Ascending aorta (tissue), 2 donors: Measurements from ENCODE around the gene GALNT13. TPM values are rescaled to one million over a fixed set of nuclear protein-coding genes. Genes with fewer than 3 reads are reported as not detected.

Experiments
- DNase-seq, 2 donors: peaks; one replicate each; pipeline ENCODE4 v3.0.0-alpha.2; 2019; ENCODE audit warnings: low spot score in 2 of 2
- H3K27ac ChIP-seq, 2 donors: fragments of 200-600 bp; sonication (generic); one replicate each; pipeline ENCODE4 v1.5.1; 2016 to 2017; ENCODE audit warnings: mild to moderate bottlenecking in 1 of 2
- H3K27me3 ChIP-seq: fragments of 200-600 bp; sonication (generic); one replicate; pipeline ENCODE4 v1.5.1; 2017
- H3K36me3 ChIP-seq, 2 donors: fragments of 200-600 bp; sonication (generic); one replicate each; pipeline ENCODE4 v1.5.1; 2016
- H3K4me1 ChIP-seq, 2 donors: fragments of 200-600 bp; sonication (generic); one replicate each; pipeline ENCODE4 v1.5.1; 2016 to 2017; ENCODE audit warnings: mild to moderate bottlenecking in 1 of 2
- H3K4me3 ChIP-seq, 2 donors: fragments of 200-600 bp; sonication (generic); one replicate each; pipeline ENCODE4 v1.5.1; 2016 to 2017; ENCODE audit warnings: mild to moderate bottlenecking in 1 of 2
- H3K9me3 ChIP-seq, 2 donors: fragments of 200-600 bp; sonication (generic); one replicate each; pipeline ENCODE4 v1.5.1; 2016
- CTCF ChIP-seq, 3 experiments: fragments of 200-600 bp in 2 of 3; fragments of 450-650 bp in 1 of 3; sonication (generic) in 2 of 3; IDR thresholded peaks; one replicate each; pipeline ENCODE4 v1.5.1; 2016 to 2019; ENCODE audit warnings: antibody characterized with exemption in 3 of 3, mild to moderate bottlenecking in 1 of 3, moderate library complexity in 1 of 3
- intact Hi-C: fragments of 100-400 bp; cut with DNase I; formaldehyde crosslinking; loops from one replicate; pipeline ENCODE4 v1.15.1; 2023
- total RNA-seq: library from RNA; depleted of rRNA; stranded (reverse); fragments of >200 nt; gene quantifications from one replicate; pipeline ENCODE4 v1.1.0, GENCODE V29; 2016

Gene GALNT13
- total RNA-seq, 1 donor from 2014 or later = not detected

- no peaks in the 10 kb centered on the region for H3K27me3 ChIP-seq
- no peak overlapping the region for H3K27ac ChIP-seq
- no peak overlapping the region for H3K4me3 ChIP-seq
- H3K9me3 ChIP-seq = no peaks in the 10 kb centered on the region
- no peak for TF ChIP-seq CTCF (IDR thresholded peaks at IDR 0.05)
- H3K4me1 ChIP-seq = no peaks in the 10 kb centered on the region
- no peak for DNase-seq
- H3K36me3 ChIP-seq = no peaks in the 10 kb centered on the region
- intact Hi-C loops = no loop called here
Measured at GRCh38 chr2:154381931-154382794, 510.4 kb downstream of the GALNT13 start.

- no peak for TF ChIP-seq CTCF (IDR thresholded peaks at IDR 0.05)
- intact Hi-C loops = no loop called here
- DNase-seq = no peak
- no peaks in the 10 kb centered on the region for H3K9me3 ChIP-seq
- no peak overlapping the region for H3K27ac ChIP-seq
- H3K36me3 ChIP-seq = no peaks in the 10 kb centered on the region
- H3K27me3 ChIP-seq = no peaks in the 10 kb centered on the region
- H3K4me1 ChIP-seq = no peaks in the 10 kb centered on the region
- H3K4me3 ChIP-seq = no peak overlapping the region
Measured at GRCh38 chr2:154386186-154386585, 514.5 kb downstream of the GALNT13 start.

- Histone ChIP-seq H3K9me3 (no peaks in the 10 kb centered on the region), H3K4me3 (no peak overlapping the region), H3K4me1 (no peaks in the 10 kb centered on the region), H3K27ac (no peak overlapping the region), H3K27me3 (no peaks in the 10 kb centered on the region), H3K36me3 (no peaks in the 10 kb centered on the region)
- TF ChIP-seq CTCF (IDR thresholded peaks at IDR 0.05) = no peak
- intact Hi-C loops = no loop called here
- no peak for DNase-seq
Measured at GRCh38 chr2:154391051-154391450, 519.3 kb downstream of the GALNT13 start.

GRCh38 chr2:154392256-154392655, 520.5 kb downstream of the GALNT13 start:
- H3K9me3 ChIP-seq = no peaks in the 10 kb centered on the region
- intact Hi-C loops = no loop called here
- H3K4me1 ChIP-seq = no peaks in the 10 kb centered on the region
- H3K4me3 ChIP-seq = no peak overlapping the region
- TF ChIP-seq CTCF (IDR thresholded peaks at IDR 0.05) = no peak
- no peaks in the 10 kb centered on the region for H3K36me3 ChIP-seq
- no peak for DNase-seq
- H3K27ac ChIP-seq = no peak overlapping the region
- H3K27me3 ChIP-seq = no peaks in the 10 kb centered on the region

GRCh38 chr2:154394600-154394999, 522.9 kb downstream of the GALNT13 start:
- Histone ChIP-seq H3K27me3 (no peaks in the 10 kb centered on the region), H3K9me3 (no peaks in the 10 kb centered on the region), H3K4me3 (no peak overlapping the region), H3K27ac (no peak overlapping the region), H3K36me3 (no peaks in the 10 kb centered on the region), H3K4me1 (no peaks in the 10 kb centered on the region)
- DNase-seq = no peak
- TF ChIP-seq CTCF (IDR thresholded peaks at IDR 0.05) = no peak
- intact Hi-C loops = no loop called here
